BLaER1 treated with 17β-estradiol and CSF1 and Interleukin-3, amounts not matched to agents 10 nM and 100 nM (cell line): ENCODE measurements around the gene PDGFC.
"Not testable (repeated sequence)": the region's sequence is repeated elsewhere in the genome, so short reads cannot be mapped to it uniquely, and the experiment has no call there.

ENCODE experiments used
- H3K27ac ChIP-seq, 11 experiments: shearing (Covaris generic); formaldehyde crosslinking; 2 replicates each; pipeline ENCODE4 v1.8.1; 2022
- H3K27me3 ChIP-seq, 11 experiments: shearing (Covaris generic); formaldehyde crosslinking; 2 replicates each; pipeline ENCODE4 v1.8.1; 2022
- H3K36me3 ChIP-seq, 11 experiments: shearing (Covaris generic); formaldehyde crosslinking; 2 replicates each; pipeline ENCODE4 v1.8.1; 2022
- H3K4me1 ChIP-seq, 10 experiments: shearing (Covaris generic); formaldehyde crosslinking; 2 replicates each; pipeline ENCODE4 v1.8.1; 2022
- H3K4me2 ChIP-seq, 11 experiments: shearing (Covaris generic); formaldehyde crosslinking; 2 replicates each; pipeline ENCODE4 v1.8.1; 2022
- H3K4me3 ChIP-seq, 10 experiments: shearing (Covaris generic); formaldehyde crosslinking; 2 replicates each; pipeline ENCODE4 v1.8.1; 2022
- H3K9ac ChIP-seq, 11 experiments: shearing (Covaris generic); formaldehyde crosslinking; 2 replicates each; pipeline ENCODE4 v1.8.1; 2022
- H3K9me3 ChIP-seq, 11 experiments: shearing (Covaris generic); formaldehyde crosslinking; replicated peaks in 1 of 11; 2 replicates each; pipeline ENCODE4 v1.8.1; 2022
- H4K20me1 ChIP-seq, 11 experiments: shearing (Covaris generic); formaldehyde crosslinking; 2 replicates each; pipeline ENCODE4 v1.8.1; 2022
- Cebpa-rat ChIP-seq, 11 experiments: shearing (Covaris generic); IDR thresholded peaks; 2 replicates each; pipeline ENCODE4 v1.8.1; 2022

The PDGFC gene

DNA sequence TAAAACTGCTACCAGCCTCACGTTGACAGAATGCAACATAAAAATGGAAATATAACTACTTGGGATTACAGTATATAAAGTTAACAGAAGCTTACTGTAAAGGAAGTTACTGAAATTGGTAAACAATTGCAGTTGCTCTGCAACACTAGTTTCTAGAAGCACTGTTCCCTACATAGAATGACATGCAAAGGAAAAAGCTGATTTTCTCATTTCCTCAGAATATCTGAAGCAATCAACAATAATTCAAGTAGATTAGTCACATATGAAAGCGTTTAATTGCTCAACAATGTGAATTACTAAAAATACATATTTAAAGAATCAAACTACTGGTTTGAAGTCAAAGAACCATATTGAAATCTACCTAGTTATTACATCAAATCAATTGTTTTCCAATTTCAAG, 31.8 kb downstream of the PDGFC start:
- H3K36me3 ChIP-seq = no peaks in the 10 kb centered on the region
- no peak overlapping the region for H3K4me3 ChIP-seq
- H3K9ac ChIP-seq = no peak overlapping the region
- H3K9me3 ChIP-seq = no peaks in the 10 kb centered on the region
- peaks cover 0 to 6% (median 0%) of the 10 kb centered on the region in 10 experiments; a peak in 1 of 20 replicates for H3K4me1 ChIP-seq
- H3K27ac ChIP-seq = peak overlapping the region in 2 of 11 experiments; percentile 12 to 20; a peak in 2 of 22 replicates
- TF ChIP-seq Cebpa-rat (IDR thresholded peaks at IDR 0.05) = no peak
- no peaks in the 10 kb centered on the region for H3K27me3 ChIP-seq
- peak overlapping the region in 1 of 11 experiments; percentile 7; a peak in 1 of 22 replicates for H3K4me2 ChIP-seq
- no peaks in the 10 kb centered on the region for H4K20me1 ChIP-seq

DNA sequence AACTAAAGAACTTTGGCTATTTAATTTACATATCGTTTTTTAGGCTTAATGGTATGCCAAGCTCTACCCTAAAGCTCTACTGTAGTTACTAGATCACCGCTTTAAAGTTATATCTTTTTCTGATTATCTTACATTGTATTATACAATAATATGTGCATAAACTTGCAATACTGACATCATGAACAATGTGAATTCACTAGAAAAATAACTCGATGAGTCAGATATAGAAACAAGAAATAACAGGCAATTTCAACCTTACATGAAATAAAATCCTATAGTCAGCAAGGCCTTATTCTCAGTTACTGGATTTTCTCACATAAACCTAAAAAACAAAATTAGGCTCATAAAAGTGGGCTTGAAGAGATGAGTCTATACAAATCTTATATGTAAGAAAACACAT, 32.5 kb downstream of the PDGFC start:
- Histone ChIP-seq H4K20me1 (no peaks in the 10 kb centered on the region), H3K9me3 (no peaks in the 10 kb centered on the region; a peak in 1 of 22 replicates), H3K4me1 (peaks cover 0 to 6% (median 0%) of the 10 kb centered on the region in 10 experiments; a peak in 1 of 20 replicates), H3K4me3 (no peak overlapping the region), H3K4me2 (no peak overlapping the region; a peak in 1 of 22 replicates), H3K9ac (no peak overlapping the region), H3K36me3 (no peaks in the 10 kb centered on the region), H3K27ac (peak overlapping the region in 1 of 11 experiments; percentile 12; a peak in 2 of 22 replicates), H3K27me3 (no peaks in the 10 kb centered on the region)
- no peak for TF ChIP-seq Cebpa-rat (IDR thresholded peaks at IDR 0.05)

DNA sequence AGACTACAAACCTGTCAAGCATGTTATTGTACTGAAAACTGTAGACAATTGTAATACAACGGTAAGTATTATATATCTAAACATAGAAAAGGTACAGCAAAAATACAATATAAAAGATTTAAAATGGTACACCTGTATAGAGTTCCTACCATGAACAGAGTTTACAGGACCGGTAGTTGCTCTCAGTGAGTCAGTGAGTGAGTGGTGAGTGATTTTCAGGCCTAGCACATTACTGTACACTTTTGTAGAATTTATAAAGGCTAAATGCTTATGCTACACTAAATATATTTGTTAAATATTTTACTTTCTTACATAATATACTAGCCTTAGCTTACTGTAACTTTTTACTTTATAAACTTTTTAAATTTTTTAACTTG, 37.4 kb downstream of the PDGFC start:
- no peak overlapping the region for H3K9ac ChIP-seq
- TF ChIP-seq Cebpa-rat (IDR thresholded peaks at IDR 0.05) = no peak
- no peak overlapping the region for H3K4me2 ChIP-seq
- H4K20me1 ChIP-seq = no peaks in the 10 kb centered on the region
- H3K4me1 ChIP-seq = no peaks in the 10 kb centered on the region
- peaks cover 0 to 9% (median 5%) of the 10 kb centered on the region in 11 experiments; a peak in 9 of 22 replicates for H3K9me3 ChIP-seq
- no peaks in the 10 kb centered on the region for H3K27me3 ChIP-seq
- H3K4me3 ChIP-seq = no peak overlapping the region
- no peak overlapping the region for H3K27ac ChIP-seq
- no peaks in the 10 kb centered on the region for H3K36me3 ChIP-seq

- TF ChIP-seq Cebpa-rat (IDR thresholded peaks at IDR 0.05) = no peak
- Histone ChIP-seq H3K9ac (no peak overlapping the region), H3K4me2 (no peak overlapping the region), H3K9me3 (peaks cover 0 to 9% (median 5%) of the 10 kb centered on the region in 11 experiments; a peak in 9 of 22 replicates), H3K27ac (no peak overlapping the region), H4K20me1 (no peaks in the 10 kb centered on the region), H3K4me1 (no peaks in the 10 kb centered on the region), H3K4me3 (no peak overlapping the region), H3K27me3 (no peaks in the 10 kb centered on the region), H3K36me3 (no peaks in the 10 kb centered on the region)
Measured at GRCh38 chr4:156933633-156934258, 37.9 kb downstream of the PDGFC start.

DNA sequence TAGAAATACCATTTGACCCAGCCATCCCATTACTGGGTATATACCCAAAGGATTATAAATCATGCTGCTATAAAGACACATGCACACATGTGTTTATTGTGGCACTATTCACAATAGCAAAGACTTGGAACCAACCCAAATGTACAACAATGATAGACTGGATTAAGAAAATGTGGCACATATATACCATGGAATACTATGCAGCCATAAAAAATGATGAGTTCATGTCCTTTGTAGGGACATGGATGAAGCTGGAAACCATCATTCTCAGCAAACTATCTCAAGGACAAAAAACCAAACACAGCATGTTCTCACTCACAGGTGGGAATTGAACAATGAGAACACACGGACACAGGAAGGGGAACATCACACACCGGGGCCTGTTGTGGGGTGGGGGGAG, 39.2 kb downstream of the PDGFC start:
- H3K27me3 ChIP-seq, H3K4me1 ChIP-seq, H3K9ac ChIP-seq, H3K27ac ChIP-seq, H4K20me1 ChIP-seq, H3K36me3 ChIP-seq, H3K4me2 ChIP-seq, H3K4me3 ChIP-seq: not testable (repeated sequence)
- peaks cover 0 to 18% (median 5%) of the 10 kb centered on the region in 11 experiments; a peak in 9 of 22 replicates for H3K9me3 ChIP-seq

GRCh38 chr4:156931267-156931666, 40.3 kb downstream of the PDGFC start:
- H3K4me1 ChIP-seq = no peaks in the 10 kb centered on the region
- TF ChIP-seq Cebpa-rat (IDR thresholded peaks at IDR 0.05) = no peak
- no peak overlapping the region for H3K9ac ChIP-seq
- no peak overlapping the region for H3K27ac ChIP-seq
- no peak overlapping the region for H3K4me2 ChIP-seq
- peaks cover 0 to 28% (median 5%) of the 10 kb centered on the region in 11 experiments; a peak in 9 of 22 replicates for H3K9me3 ChIP-seq
- no peak overlapping the region for H3K4me3 ChIP-seq
- H4K20me1 ChIP-seq = no peaks in the 10 kb centered on the region
- H3K36me3 ChIP-seq = no peaks in the 10 kb centered on the region
- H3K27me3 ChIP-seq = no peaks in the 10 kb centered on the region

GRCh38 chr4:156929386-156930105, 42.1 kb downstream of the PDGFC start:
- Histone ChIP-seq H3K27me3 (no peaks in the 10 kb centered on the region), H4K20me1 (no peaks in the 10 kb centered on the region), H3K27ac (no peak overlapping the region), H3K4me1 (no peaks in the 10 kb centered on the region), H3K4me3 (no peak overlapping the region), H3K9me3 (peaks cover 0 to 28% (median 5%) of the 10 kb centered on the region in 11 experiments; a peak in 9 of 22 replicates), H3K36me3 (no peaks in the 10 kb centered on the region), H3K4me2 (no peak overlapping the region), H3K9ac (no peak overlapping the region)
- no peak for TF ChIP-seq Cebpa-rat (IDR thresholded peaks at IDR 0.05)

DNA sequence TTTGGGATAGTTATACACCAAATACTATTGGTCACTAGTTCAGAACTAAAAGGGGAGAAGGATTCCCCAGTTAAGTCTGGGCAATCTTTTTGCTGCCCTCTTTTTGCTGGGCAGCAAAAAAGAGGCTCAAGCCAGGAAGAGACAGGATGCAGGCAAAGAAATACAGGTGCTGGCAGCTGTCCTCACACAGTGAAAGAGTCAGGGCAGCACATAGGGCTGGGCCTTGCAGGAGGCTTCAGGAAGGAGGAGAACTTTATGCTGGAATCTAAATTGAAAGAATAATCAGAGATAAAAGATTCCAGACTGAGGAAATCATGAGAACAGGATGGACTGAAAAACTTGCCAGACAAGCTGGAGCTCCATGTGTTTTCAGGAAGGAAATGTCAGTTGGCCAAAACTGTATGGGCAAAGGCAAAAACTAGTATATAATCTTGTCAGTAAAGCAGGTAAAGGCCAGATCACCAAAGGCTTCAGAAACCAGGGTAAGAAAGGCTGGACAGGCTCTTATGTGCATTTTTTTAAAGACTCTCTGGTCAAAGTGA, 46.8 kb downstream of the PDGFC start:
- Histone ChIP-seq H3K9ac (no peak overlapping the region), H3K9me3 (peaks cover 0 to 20% (median 0%) of the 10 kb centered on the region in 11 experiments; a peak in 2 of 22 replicates), H3K4me3 (no peak overlapping the region), H3K4me2 (no peak overlapping the region), H4K20me1 (no peaks in the 10 kb centered on the region), H3K36me3 (no peaks in the 10 kb centered on the region), H3K4me1 (no peaks in the 10 kb centered on the region), H3K27me3 (no peaks in the 10 kb centered on the region), H3K27ac (no peak overlapping the region)
- no peak for TF ChIP-seq Cebpa-rat (IDR thresholded peaks at IDR 0.05)

GRCh38 chr4:156923525-156923924, 48.1 kb downstream of the PDGFC start:
- Histone ChIP-seq H3K4me1 (no peaks in the 10 kb centered on the region), H3K27me3 (no peaks in the 10 kb centered on the region), H3K27ac (no peak overlapping the region), H3K36me3 (no peaks in the 10 kb centered on the region), H3K4me3 (no peak overlapping the region), H3K4me2 (no peak overlapping the region), H3K9ac (no peak overlapping the region), H3K9me3 (peaks cover 0 to 20% (median 0%) of the 10 kb centered on the region in 11 experiments; a peak in 2 of 22 replicates), H4K20me1 (no peaks in the 10 kb centered on the region)
- no peak for TF ChIP-seq Cebpa-rat (IDR thresholded peaks at IDR 0.05)
